ENCODE data around the gene UGT2B7. TPM values are rescaled to one million over a fixed set of nuclear protein-coding genes. Genes with fewer than 3 reads are reported as not detected.
"Not testable (repeated sequence)": the region's sequence is repeated elsewhere in the genome, so short reads cannot be mapped to it uniquely, and the experiment has no call there.

UGT2B7 gene
- total RNA-seq = 1 to 10 TPM in 2 of 4 donors, under 1 TPM in 1, not detected in 1; 0.68 to 1.5 (median 1.0) TPM

DNA sequence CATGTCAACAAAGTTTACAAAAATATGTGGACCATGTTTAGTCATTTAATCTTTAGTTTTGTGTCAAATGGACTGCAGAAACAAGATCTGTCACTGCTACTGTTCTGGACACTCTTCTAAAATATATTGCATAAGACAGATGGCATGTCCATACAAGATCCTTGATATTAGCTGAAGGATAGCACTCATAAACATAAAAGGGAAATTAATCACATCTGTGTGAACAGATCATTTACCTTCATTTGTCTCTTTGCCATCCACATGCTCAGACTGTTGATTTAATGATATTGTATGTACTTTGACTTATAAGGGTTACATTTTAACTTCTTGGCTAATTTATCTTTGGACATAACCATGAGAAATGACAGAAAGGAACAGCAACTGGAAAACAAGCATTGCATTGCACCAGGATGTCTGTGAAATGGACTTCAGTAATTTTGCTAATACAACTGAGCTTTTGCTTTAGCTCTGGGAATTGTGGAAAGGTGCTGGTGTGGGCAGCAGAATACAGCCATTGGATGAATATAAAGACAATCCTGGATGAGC lies at the start of gene UGT2B7:
Gene UGT2B7 (plus strand): TSS at position 364 of the 546 bp plus-strand sequence. CDS start 47 bp downstream, at position 411.
- no peaks in the 10 kb centered on the region for H3K9me3 ChIP-seq
- DNase-seq (ENCODE audit: low spot score in 2 of 2) = no peak
- no peak within 1 kb of the TSS for H3K27ac ChIP-seq
- no peaks in the 10 kb centered on the region for H3K36me3 ChIP-seq
- no peaks in the 10 kb centered on the region for H3K27me3 ChIP-seq
- H3K4me3 ChIP-seq = no peak within 1 kb of the TSS
- TF ChIP-seq EP300 (IDR thresholded peaks at IDR 0.05) (no peak), POLR2AphosphoS5 (IDR thresholded peaks at IDR 0.05) (no peak), POLR2A (IDR thresholded peaks at IDR 0.05) (no peak)
- TF ChIP-seq, protein P1, sequence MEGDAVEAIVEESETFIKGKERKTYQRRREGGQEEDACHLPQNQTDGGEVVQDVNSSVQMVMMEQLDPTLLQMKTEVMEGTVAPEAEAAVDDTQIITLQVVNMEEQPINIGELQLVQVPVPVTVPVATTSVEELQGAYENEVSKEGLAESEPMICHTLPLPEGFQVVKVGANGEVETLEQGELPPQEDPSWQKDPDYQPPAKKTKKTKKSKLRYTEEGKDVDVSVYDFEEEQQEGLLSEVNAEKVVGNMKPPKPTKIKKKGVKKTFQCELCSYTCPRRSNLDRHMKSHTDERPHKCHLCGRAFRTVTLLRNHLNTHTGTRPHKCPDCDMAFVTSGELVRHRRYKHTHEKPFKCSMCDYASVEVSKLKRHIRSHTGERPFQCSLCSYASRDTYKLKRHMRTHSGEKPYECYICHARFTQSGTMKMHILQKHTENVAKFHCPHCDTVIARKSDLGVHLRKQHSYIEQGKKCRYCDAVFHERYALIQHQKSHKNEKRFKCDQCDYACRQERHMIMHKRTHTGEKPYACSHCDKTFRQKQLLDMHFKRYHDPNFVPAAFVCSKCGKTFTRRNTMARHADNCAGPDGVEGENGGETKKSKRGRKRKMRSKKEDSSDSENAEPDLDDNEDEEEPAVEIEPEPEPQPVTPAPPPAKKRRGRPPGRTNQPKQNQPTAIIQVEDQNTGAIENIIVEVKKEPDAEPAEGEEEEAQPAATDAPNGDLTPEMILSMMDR (IDR thresholded peaks at IDR 0.05) = no peak
- no peaks in the 10 kb centered on the region for H3K4me1 ChIP-seq

DNA sequence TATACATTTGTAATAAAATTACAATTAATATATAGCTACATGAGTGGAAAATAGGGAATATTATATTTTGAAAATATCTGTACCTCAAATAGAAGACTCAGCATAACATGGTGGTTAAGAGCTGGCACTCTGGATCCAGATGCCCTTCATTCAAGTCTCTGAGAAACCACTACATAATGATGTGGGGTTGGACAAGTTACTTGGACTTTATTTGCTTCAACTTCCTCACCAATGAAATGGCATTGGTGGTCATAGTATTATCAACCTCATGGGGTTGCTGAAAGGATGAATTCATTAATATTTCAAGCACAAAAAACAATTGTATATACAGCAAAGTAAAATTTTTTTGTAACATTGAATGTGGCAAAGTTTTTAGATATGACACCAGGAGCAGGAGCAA lies 46.4 kb upstream of the UGT2B7 start:
- Histone ChIP-seq H3K9me3 (no peaks in the 10 kb centered on the region), H3K4me3 (no peak overlapping the region), H3K4me1 (no peaks in the 10 kb centered on the region), H3K27ac (no peak overlapping the region), H3K27me3 (no peaks in the 10 kb centered on the region), H3K36me3 (no peaks in the 10 kb centered on the region)
- TF ChIP-seq, protein P1 (IDR thresholded peaks at IDR 0.05) = no peak
- TF ChIP-seq POLR2AphosphoS5 (IDR thresholded peaks at IDR 0.05) (no peak), EP300 (IDR thresholded peaks at IDR 0.05) (no peak), POLR2A (IDR thresholded peaks at IDR 0.05) (no peak)
- no peak for DNase-seq (ENCODE audit: low spot score in 2 of 2)

DNA sequence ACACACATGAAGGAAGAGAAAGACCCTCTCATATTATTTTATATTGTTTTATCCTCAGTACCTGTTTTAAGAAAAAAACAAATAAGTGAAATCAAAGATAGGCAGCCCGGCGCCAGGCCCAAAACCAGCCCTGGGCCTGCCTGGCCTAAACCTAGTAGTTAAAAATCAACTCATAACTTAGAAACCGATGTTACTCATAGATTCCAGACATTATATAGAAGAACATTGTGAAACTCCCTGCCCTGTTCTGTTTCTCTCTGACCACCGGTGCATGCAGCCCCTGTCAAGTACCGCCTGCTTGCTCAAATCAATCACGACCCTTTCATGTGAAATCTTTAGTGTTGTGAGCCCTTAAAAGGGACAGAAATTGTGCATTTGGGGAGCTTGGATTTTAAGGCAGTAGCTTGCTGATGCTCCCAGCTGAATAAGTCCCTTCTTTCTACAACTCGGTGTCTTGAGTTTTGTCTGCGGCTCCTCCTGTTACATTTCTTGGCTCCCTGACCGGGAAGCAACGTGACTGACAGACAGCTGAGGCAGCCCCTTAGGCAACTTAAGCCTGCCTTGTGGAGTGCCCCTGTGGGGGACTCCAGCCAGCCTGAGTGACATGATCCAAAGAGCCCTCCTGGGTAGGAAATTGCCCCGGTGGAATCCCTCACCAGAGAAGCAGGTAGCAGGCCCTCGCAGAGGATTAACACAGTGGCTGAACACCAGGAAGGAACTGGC lies 45.3 kb upstream of the UGT2B7 start:
- not testable (repeated sequence) for H3K4me1 ChIP-seq; H3K4me3 ChIP-seq; H3K36me3 ChIP-seq; H3K27me3 ChIP-seq; H3K9me3 ChIP-seq; DNase-seq (ENCODE audit: low spot score in 2 of 2)
- WGBS = 46% methylated on average over 11 of the region's 12 CpGs
- peak overlapping the region; percentile 23 for H3K27ac ChIP-seq

DNA sequence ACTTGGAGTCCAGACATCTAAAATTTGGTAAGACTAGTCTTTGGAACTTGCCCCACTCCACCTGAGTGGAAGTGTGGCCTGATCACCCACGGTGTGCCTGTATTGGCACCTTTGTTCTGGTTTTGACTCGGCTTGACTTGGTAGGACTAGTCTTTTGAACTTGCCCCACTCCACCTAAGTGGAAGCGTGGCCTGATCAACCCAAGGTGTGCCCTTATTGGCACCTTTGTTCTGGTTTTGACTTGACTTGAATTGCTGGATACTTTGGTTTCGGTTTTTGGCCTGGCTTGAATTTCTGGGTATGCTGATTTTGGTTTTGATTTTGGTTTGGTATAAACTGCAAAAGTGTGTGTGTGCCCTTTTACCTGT lies 44.7 kb upstream of the UGT2B7 start:
- Histone ChIP-seq H3K27me3 (no peaks in the 10 kb centered on the region), H3K27ac (peak overlapping the region; percentile 23), H3K9me3 (no peaks in the 10 kb centered on the region), H3K4me3 (no peak overlapping the region), H3K36me3 (no peaks in the 10 kb centered on the region), H3K4me1 (no peaks in the 10 kb centered on the region)
- TF ChIP-seq POLR2A (IDR thresholded peaks at IDR 0.05) (no peak), EP300 (IDR thresholded peaks at IDR 0.05) (no peak), POLR2AphosphoS5 (IDR thresholded peaks at IDR 0.05) (no peak)
- TF ChIP-seq, protein P1 (IDR thresholded peaks at IDR 0.05) = no peak
- no peak for DNase-seq (ENCODE audit: low spot score in 2 of 2)
- WGBS = 91% methylated on average over 4 of the region's 4 CpGs

DNA sequence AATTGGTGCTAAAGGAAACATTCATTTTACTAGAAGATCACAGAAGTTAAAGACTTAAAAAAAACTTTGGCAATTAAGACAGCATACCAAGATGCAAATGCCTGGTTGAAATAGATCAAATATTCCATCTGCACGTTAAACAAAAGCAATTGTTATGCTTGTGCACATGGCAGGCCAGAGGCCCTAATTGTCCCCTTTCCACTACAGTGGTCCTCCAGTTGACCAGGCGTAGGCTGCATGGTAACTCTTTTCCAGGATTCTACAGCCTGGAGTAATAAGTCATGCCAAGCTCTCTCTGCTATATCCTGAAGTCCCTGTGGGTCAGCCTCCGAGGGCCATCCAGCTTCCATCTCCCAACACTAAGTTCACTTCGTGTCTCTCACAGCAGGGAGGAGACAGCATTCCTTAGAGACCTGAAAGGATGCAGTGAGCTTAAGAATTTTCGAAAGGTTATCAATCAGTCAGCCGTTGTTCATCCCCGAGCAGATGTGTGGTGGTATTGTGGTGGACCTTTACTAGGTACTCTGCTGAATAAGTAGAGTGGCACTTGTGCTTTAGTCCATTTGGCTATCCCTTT lies 42.9 kb upstream of the UGT2B7 start:
- WGBS = 75% methylated on average over 7 of the region's 7 CpGs
- not testable (repeated sequence) for H3K36me3 ChIP-seq; H3K27ac ChIP-seq; H3K4me1 ChIP-seq; H3K27me3 ChIP-seq; H3K9me3 ChIP-seq; DNase-seq (ENCODE audit: low spot score in 2 of 2); H3K4me3 ChIP-seq

DNA sequence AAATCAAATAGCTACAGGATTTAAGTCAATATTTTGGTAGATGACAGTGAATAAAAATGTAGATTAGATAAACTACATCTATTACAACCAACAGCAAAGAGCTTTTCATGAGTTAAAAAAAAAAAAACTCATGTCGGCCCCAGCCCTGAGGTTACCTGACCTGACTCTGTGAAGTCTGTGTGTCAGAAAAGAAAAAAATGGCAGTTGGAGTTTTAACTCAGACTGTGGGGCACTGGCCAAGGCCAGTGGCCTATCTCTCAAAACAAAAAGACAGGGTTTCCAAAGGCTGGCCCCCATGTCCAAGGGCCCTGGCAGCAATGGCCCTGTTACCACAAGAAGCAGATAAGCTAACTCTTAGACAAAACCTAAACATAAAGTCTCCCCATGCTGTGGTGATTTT lies 42.2 kb upstream of the UGT2B7 start:
- not testable (repeated sequence) for H3K27me3 ChIP-seq; H3K4me3 ChIP-seq; H3K36me3 ChIP-seq; H3K4me1 ChIP-seq; DNase-seq (ENCODE audit: low spot score in 2 of 2); H3K9me3 ChIP-seq; H3K27ac ChIP-seq
- 79% methylated on average over 1 of the region's 1 CpG for WGBS
